HG02678 (cell line): ENCODE results near the gene NMNAT2.

Source experiments
- ATAC-seq: cut with Tn5 transposase; IDR thresholded peaks from one replicate; pipeline ENCODE4 v1.9.1; 2021; ENCODE audit warnings: mild to moderate bottlenecking, moderate library complexity; ENCODE audit not compliant: unreplicated experiment

NMNAT2 gene

GRCh38 chr1:183315991-183316758 lies 102.0 kb downstream of the NMNAT2 start:
- no peak for ATAC-seq

GRCh38 chr1:183313063-183313462 lies 105.1 kb downstream of the NMNAT2 start:
- ATAC-seq, result no peak

- ATAC-seq, result no peak
These were observed 107.3 kb downstream of the NMNAT2 start for GRCh38 chr1:183310753-183311479.

GRCh38 chr1:183308719-183309118 lies 109.5 kb downstream of the NMNAT2 start:
- ATAC-seq, result no peak

- no peak for ATAC-seq
These were observed 111.7 kb downstream of the NMNAT2 start for GRCh38 chr1:183306317-183307042.

GRCh38 chr1:183304440-183305107 lies 113.6 kb downstream of the NMNAT2 start:
- ATAC-seq, result no peak

GRCh38 chr1:183303901-183304300 lies 114.3 kb downstream of the NMNAT2 start:
- no peak for ATAC-seq

- ATAC-seq, result no peak
These were observed 114.9 kb downstream of the NMNAT2 start for GRCh38 chr1:183303323-183303645.

- no peak for ATAC-seq
These were observed 115.5 kb downstream of the NMNAT2 start for GRCh38 chr1:183302452-183303322.

GRCh38 chr1:183301239-183301638 lies 116.9 kb downstream of the NMNAT2 start:
- no peak for ATAC-seq

- no peak for ATAC-seq
These were observed 117.4 kb downstream of the NMNAT2 start for GRCh38 chr1:183300828-183301227.

GRCh38 chr1:183300395-183300794 lies 117.8 kb downstream of the NMNAT2 start:
- no peak for ATAC-seq

GRCh38 chr1:183296782-183297181 lies 121.4 kb downstream of the NMNAT2 start:
- ATAC-seq, result no peak

GRCh38 chr1:183295521-183295920 lies 122.7 kb downstream of the NMNAT2 start:
- ATAC-seq, result no peak

- no peak for ATAC-seq
These were observed 124.3 kb downstream of the NMNAT2 start for GRCh38 chr1:183293876-183294275.

GRCh38 chr1:183293241-183293640 lies 124.9 kb downstream of the NMNAT2 start:
- ATAC-seq, result no peak

- ATAC-seq, result no peak
These were observed 126.2 kb downstream of the NMNAT2 start for GRCh38 chr1:183291802-183292514.

GRCh38 chr1:183291216-183291762 lies 126.9 kb downstream of the NMNAT2 start:
- no peak for ATAC-seq

- ATAC-seq, result no peak
These were observed 127.6 kb downstream of the NMNAT2 start for GRCh38 chr1:183290628-183291027.
